HepG2 (cell line): ENCODE data around the gene GSG1. TPM values are rescaled to one million over a fixed set of nuclear protein-coding genes. Genes with fewer than 3 reads are reported as not detected.

Experiments used
- ATAC-seq: fragments of 200-7000 bp; cut with Tn5 transposase; 3 replicates; pipeline ENCODE4 v1.9.1; 2020; ENCODE audit warnings: mild to moderate bottlenecking, moderate library complexity
- BruUV-seq: library from RNA; stranded (reverse); fragments of 400-500 nt; replicated peaks from 2 replicates; lab custom pipeline; 2021; lab: Mats Ljungman, UMichigan
- CTCF ChIA-PET: fragments of 300-600 bp; formaldehyde crosslinking; extraction: SDS; loops from one replicate; lab custom pipeline; 2021; ENCODE audit warnings: low total read pairs, inconsistent platforms, low intra/inter-chr PET ratio; lab: Yijun Ruan, JAX
- POLR2A ChIA-PET: fragments of 350-600 bp; sonication (Branson Sonifier 250); formaldehyde crosslinking; loops from one replicate; lab custom pipeline; 2020; ENCODE audit warnings: antibody characterized with exemption, inconsistent platforms; lab: Yijun Ruan, JAX
- DNase-seq: peaks from one replicate; pipeline ENCODE4 v3.0.0-alpha.2; 2015; ENCODE audit warnings: low spot score
- FAIRE-seq: peaks from 3 replicates; lab custom pipeline; 2011; peaks lifted over from hg19 to GRCh38; lab: Jason Lieb, UNC
- H2AFZ ChIP-seq: one replicate; pipeline ENCODE4 v1.6.1; 2011; ENCODE audit warnings: low read length, inconsistent platforms
- H3K27ac ChIP-seq: fragments of 300-600 bp; 3 replicates; pipeline ENCODE4 v1.8.0; 2011; ENCODE audit warnings: mixed run types, mild to moderate bottlenecking, mixed read lengths, low read length, inconsistent platforms; ENCODE audit not compliant: insufficient read depth; ENCODE audit errors: extremely low read length
- H3K27me3 ChIP-seq, 2 experiments: fragments of 200-600 bp in 1 of 2; 2 replicates in 1 of 2; 3 replicates in 1 of 2; pipeline versions ENCODE4 v1.6.0 to v1.8.0; 2011; ENCODE audit warnings: low read length in 2 of 2, mild to moderate bottlenecking in 2 of 2, moderate library complexity in 2 of 2, inconsistent platforms in 1 of 2; ENCODE audit not compliant: insufficient read depth in 2 of 2, control insufficient read depth in 1 of 2
- H3K36me3 ChIP-seq, 2 experiments: fragments of 200-600 bp in 1 of 2; replicated peaks in 1 of 2; 2 replicates in 1 of 2; 3 replicates in 1 of 2; pipeline versions ENCODE4 v1.5.1 to v1.8.0; 2011; ENCODE audit warnings: low read length in 2 of 2, inconsistent platforms in 1 of 2; ENCODE audit not compliant: insufficient read depth in 2 of 2, control insufficient read depth in 1 of 2
- H3K4me1 ChIP-seq: 2 replicates; pipeline ENCODE4 v1.5.1; 2012; ENCODE audit warnings: low read length, inconsistent platforms; ENCODE audit not compliant: insufficient read depth
- H3K4me2 ChIP-seq: 2 replicates; pipeline ENCODE4 v1.6.0; 2011; ENCODE audit warnings: low read depth, low read length, inconsistent platforms
- H3K4me3 ChIP-seq, 3 experiments: fragments of 200-600 bp in 1 of 3; sonication (generic), shearing (Covaris generic) in 1 of 3; replicated peaks in 1 of 3; 2 replicates each; pipeline ENCODE4 v1.5.1; 2011 to 2016; ENCODE audit warnings: low read length in 3 of 3, inconsistent platforms in 2 of 3, low read depth in 2 of 3, mild to moderate bottlenecking in 2 of 3, control low read depth in 1 of 3, mixed read lengths in 1 of 3; ENCODE audit not compliant: insufficient read depth in 1 of 3
- H3K79me2 ChIP-seq: one replicate; pipeline ENCODE4 v1.6.1; 2011; ENCODE audit warnings: low read length, inconsistent platforms; ENCODE audit not compliant: insufficient read depth
- H3K9ac ChIP-seq: 2 replicates; pipeline ENCODE4 v1.6.0; 2011; ENCODE audit warnings: mild to moderate bottlenecking, low read depth, low read length, inconsistent platforms; ENCODE audit not compliant: insufficient read depth
- H3K9me3 ChIP-seq: 2 replicates; pipeline ENCODE4 v1.5.1; 2012; ENCODE audit warnings: mild to moderate bottlenecking, low read length
- H4K20me1 ChIP-seq: 2 replicates; pipeline ENCODE4 v1.6.0; 2011; ENCODE audit warnings: inconsistent platforms, mild to moderate bottlenecking, low read length, moderate library complexity; ENCODE audit not compliant: insufficient read depth
- GPBP1L1 ChIP-seq: sonication (generic); formaldehyde crosslinking; IDR thresholded peaks from 2 replicates; pipeline ENCODE4 v1.5.0; 2020; ENCODE audit warnings: mild to moderate bottlenecking, missing genetic modification reagents
- HIC2 ChIP-seq: sonication (generic); formaldehyde crosslinking; IDR thresholded peaks from 2 replicates; pipeline ENCODE4 v1.9.0; 2022; ENCODE audit warnings: low read depth, missing genetic modification reagents
- MAFF ChIP-seq: IDR thresholded peaks from 2 replicates; pipeline ENCODE4 v1.6.1; 2011; ENCODE audit warnings: low read depth, low read length, improper control_type of control experiment
- MAFK ChIP-seq, 2 experiments: IDR thresholded peaks in 1 of 2; conservative IDR thresholded peaks in 1 of 2; 2 replicates each; pipeline ENCODE4 v1.6.1; 2011; ENCODE audit warnings: improper control_type of control experiment in 2 of 2, low read length in 2 of 2
- NFE2L2 ChIP-seq: fragments of 150-350 bp; IDR thresholded peaks from 2 replicates; pipeline ENCODE4 v1.6.1; 2014; ENCODE audit warnings: low read length
- SMARCE1 ChIP-seq: fragments of 450-650 bp; IDR thresholded peaks from 2 replicates; pipeline ENCODE4 v1.6.1; 2017; ENCODE audit warnings: borderline replicate concordance
- ZNF550 ChIP-seq: sonication (generic); formaldehyde crosslinking; IDR thresholded peaks from 2 replicates; pipeline ENCODE4 v1.4.0; 2020; ENCODE audit warnings: mild to moderate bottlenecking, missing genetic modification reagents, borderline replicate concordance
- ZNF747 ChIP-seq: sonication (generic); formaldehyde crosslinking; IDR thresholded peaks from 2 replicates; pipeline ENCODE4 v1.8.1; 2023; ENCODE audit warnings: missing genetic modification reagents, mild to moderate bottlenecking, borderline replicate concordance
- ZNF766 ChIP-seq: sonication (generic); formaldehyde crosslinking; IDR thresholded peaks from 2 replicates; pipeline ENCODE4 v1.5.0; 2020; ENCODE audit warnings: missing genetic modification reagents, borderline replicate concordance
- ZNF770 ChIP-seq: sonication (generic); formaldehyde crosslinking; IDR thresholded peaks from 2 replicates; pipeline ENCODE4 v1.5.0; 2020; ENCODE audit warnings: mild to moderate bottlenecking, missing genetic modification reagents
- ZSCAN21 ChIP-seq: sonication (generic); formaldehyde crosslinking; IDR thresholded peaks from 2 replicates; pipeline ENCODE4 v1.8.0; 2022; ENCODE audit warnings: mild to moderate bottlenecking, missing genetic modification reagents, moderate library complexity, borderline replicate concordance
- WGBS: methylation state at CpG from one replicate; pipeline ENCODE4 v1.1.6; 2017; ENCODE audit warnings: low lambda C conversion rate; 5-methylcytosine and 5-hydroxymethylcytosine counted together
- in situ Hi-C: cut with HindIII; loops from 2 replicates; pipeline ENCODE4 v1.10.0; 2017; ENCODE audit warnings: low pct_unique_long_range_greater_than_20kb; ENCODE audit not compliant: extremely low pct_ligation_motif_present
- intact Hi-C: fragments of 100-400 bp; cut with micrococcal nuclease; formaldehyde crosslinking; loops from one replicate; pipeline ENCODE4 v1.10.0; 2022; ENCODE audit not compliant: unreplicated experiment
- polyA plus RNA-seq, 8 experiments: library from polyadenylated mRNA; depleted of rRNA in 3 of 8; stranded (reverse) in 7 of 8; unstranded in 1 of 8; fragments of >200 nt; fragmentation: Illumina TruSeq in 4 of 8; extraction: Trizol in 4 of 8; gene quantifications; 2 replicates each; pipeline versions ENCODE4 v1.2.1 to v1.2.3, GENCODE V29; 2011 to 2016; ENCODE audit warnings: low read depth in 4 of 8, missing spikeins in 1 of 8, mixed read lengths in 1 of 8; ENCODE audit not compliant: insufficient read depth in 1 of 8
- total RNA-seq, 5 experiments: library from RNA; depleted of rRNA; stranded (reverse); fragments of >200 nt; fragmentation: Illumina TruSeq; extraction: Trizol; gene quantifications; 2 replicates each; pipeline ENCODE4 v1.2.3, GENCODE V29; 2016; ENCODE audit warnings: low read depth in 1 of 5
- TF ChIP-seq, protein P1 (sequence below): sonication (generic); formaldehyde crosslinking; IDR thresholded peaks from 2 replicates; pipeline ENCODE4 v1.4.0; 2020; ENCODE audit warnings: missing genetic modification reagents, borderline replicate concordance

GSG1 gene
- total and polyA plus RNA-seq, 2 of the 13 experiments (the other 11 are each of a cell fraction or from before 2014, with no cell fraction given), result not detected

DNA sequence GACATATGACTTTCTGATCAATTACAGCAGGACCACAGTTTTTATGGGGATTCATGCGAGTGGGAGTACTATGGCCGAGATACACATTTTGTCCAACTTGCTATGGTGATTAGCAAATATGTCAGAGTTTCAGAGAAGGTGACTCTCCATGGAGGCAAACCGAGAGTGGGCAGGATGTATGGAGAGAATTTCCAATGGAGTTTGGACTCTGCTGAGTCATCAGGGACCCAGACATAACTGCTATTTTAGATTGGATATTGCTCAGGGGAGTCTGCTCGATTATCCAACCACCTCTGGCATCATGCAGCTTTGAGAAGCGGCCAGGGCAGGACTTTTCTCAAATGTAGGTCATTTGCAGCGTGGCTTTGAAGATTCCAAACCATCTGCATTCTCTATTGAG lies 9.5 kb upstream of the GSG1 start:
- no peak overlapping the region for H3K27ac ChIP-seq
- ATAC-seq, result no peak
- TF ChIP-seq MAFF (peak; percentile 43; the same call in 1 of the 2 replicates), ZNF770 (CRISPR knock-in tag) (no peak), ZNF747 (CRISPR knock-in tag) (no peak), ZNF766 (CRISPR knock-in tag) (no peak), NFE2L2 (peak; percentile 21; the same call in 1 of the 2 replicates), ZSCAN21 (no peak), HIC2 (CRISPR knock-in tag) (no peak), SMARCE1 (no peak), GPBP1L1 (CRISPR knock-in tag) (no peak), MAFK (conservative IDR thresholded peaks at IDR 0.05 in 1 of 2, IDR thresholded peaks at IDR 0.05 in 1 of 2; ENCODE audit: low read length in 2 of 2) (peak; percentile 30 to 48; a peak in 2 of 4 replicates), ZNF550 (CRISPR knock-in tag) (no peak)
- TF ChIP-seq, protein P1, sequence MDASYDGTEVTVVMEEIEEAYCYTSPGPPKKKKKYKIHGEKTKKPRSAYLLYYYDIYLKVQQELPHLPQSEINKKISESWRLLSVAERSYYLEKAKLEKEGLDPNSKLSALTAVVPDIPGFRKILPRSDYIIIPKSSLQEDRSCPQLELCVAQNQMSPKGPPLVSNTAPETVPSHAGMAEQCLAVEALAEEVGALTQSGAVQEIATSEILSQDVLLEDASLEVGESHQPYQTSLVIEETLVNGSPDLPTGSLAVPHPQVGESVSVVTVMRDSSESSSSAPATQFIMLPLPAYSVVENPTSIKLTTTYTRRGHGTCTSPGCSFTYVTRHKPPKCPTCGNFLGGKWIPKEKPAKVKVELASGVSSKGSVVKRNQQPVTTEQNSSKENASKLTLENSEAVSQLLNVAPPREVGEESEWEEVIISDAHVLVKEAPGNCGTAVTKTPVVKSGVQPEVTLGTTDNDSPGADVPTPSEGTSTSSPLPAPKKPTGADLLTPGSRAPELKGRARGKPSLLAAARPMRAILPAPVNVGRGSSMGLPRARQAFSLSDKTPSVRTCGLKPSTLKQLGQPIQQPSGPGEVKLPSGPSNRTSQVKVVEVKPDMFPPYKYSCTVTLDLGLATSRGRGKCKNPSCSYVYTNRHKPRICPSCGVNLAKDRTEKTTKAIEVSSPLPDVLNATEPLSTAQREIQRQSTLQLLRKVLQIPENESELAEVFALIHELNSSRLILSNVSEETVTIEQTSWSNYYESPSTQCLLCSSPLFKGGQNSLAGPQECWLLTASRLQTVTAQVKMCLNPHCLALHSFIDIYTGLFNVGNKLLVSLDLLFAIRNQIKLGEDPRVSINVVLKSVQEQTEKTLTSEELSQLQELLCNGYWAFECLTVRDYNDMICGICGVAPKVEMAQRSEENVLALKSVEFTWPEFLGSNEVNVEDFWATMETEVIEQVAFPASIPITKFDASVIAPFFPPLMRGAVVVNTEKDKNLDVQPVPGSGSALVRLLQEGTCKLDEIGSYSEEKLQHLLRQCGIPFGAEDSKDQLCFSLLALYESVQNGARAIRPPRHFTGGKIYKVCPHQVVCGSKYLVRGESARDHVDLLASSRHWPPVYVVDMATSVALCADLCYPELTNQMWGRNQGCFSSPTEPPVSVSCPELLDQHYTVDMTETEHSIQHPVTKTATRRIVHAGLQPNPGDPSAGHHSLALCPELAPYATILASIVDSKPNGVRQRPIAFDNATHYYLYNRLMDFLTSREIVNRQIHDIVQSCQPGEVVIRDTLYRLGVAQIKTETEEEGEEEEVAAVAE (CRISPR knock-in tag), result no peak

More for the DNA sequence above, 9.5 kb upstream of the GSG1 start:
- Histone ChIP-seq H3K36me3 (no peaks in the 10 kb centered on the region), H4K20me1 (no peaks in the 10 kb centered on the region), H3K27me3 (peaks cover 1 to 31% of the 10 kb centered on the region in 2 experiments; a peak in 4 of 5 replicates), H3K4me2 (no peak overlapping the region), H3K9me3 (peaks cover 6% of the 10 kb centered on the region; the same call in 1 of the 2 replicates), H2AFZ (no peak overlapping the region), H3K4me3 (no peak overlapping the region), H3K4me1 (peaks cover 5% of the 10 kb centered on the region; the same call in 1 of the 2 replicates), H3K79me2 (no peaks in the 10 kb centered on the region), H3K9ac (no peak overlapping the region)
- in situ Hi-C loops (no loop called here), intact Hi-C loops (no loop called here)
- no peak for FAIRE-seq
- 2% methylated on average over 6 of the region's 6 CpGs for WGBS
- BruUV-seq, result no TSS peak
- ChIA-PET CTCF (no interaction called here), POLR2A (no interaction called here)
- DNase-seq, result no peak
